GM18861 (cell line): ENCODE data around the gene BPGM.

Experiments used
- ATAC-seq: cut with Tn5 transposase; IDR thresholded peaks from one replicate; pipeline ENCODE4 v1.9.1; 2021; ENCODE audit not compliant: unreplicated experiment

Gene BPGM

GRCh38 chr7:134694767-134695166 is 48.1 kb downstream of the BPGM start:
- ATAC-seq, result no peak

GRCh38 chr7:134695321-134695860 is 48.7 kb downstream of the BPGM start:
- no peak for ATAC-seq

GRCh38 chr7:134696261-134696660 is 49.6 kb downstream of the BPGM start:
- ATAC-seq, result no peak

- no peak for ATAC-seq
Observed at GRCh38 chr7:134697205-134697886, 50.7 kb downstream of the BPGM start.

GRCh38 chr7:134698481-134698880 is 51.8 kb downstream of the BPGM start:
- ATAC-seq, result no peak

- no peak for ATAC-seq
Observed at GRCh38 chr7:134699021-134699818, 52.6 kb downstream of the BPGM start.

GRCh38 chr7:134699899-134700298 is 53.2 kb downstream of the BPGM start:
- ATAC-seq, result no peak

- peak; percentile 48 for ATAC-seq
Observed at GRCh38 chr7:134701272-134701671, 54.6 kb downstream of the BPGM start.

GRCh38 chr7:134702366-134703240 is 56.0 kb downstream of the BPGM start:
- ATAC-seq, result no peak

GRCh38 chr7:134703241-134703594 is 56.6 kb downstream of the BPGM start:
- no peak for ATAC-seq

- no peak for ATAC-seq
Observed at GRCh38 chr7:134703782-134704181, 57.1 kb downstream of the BPGM start.

- no peak for ATAC-seq
Observed at GRCh38 chr7:134704827-134705226, 58.2 kb downstream of the BPGM start.

GRCh38 chr7:134705716-134706115 is 59.1 kb downstream of the BPGM start:
- ATAC-seq, result no peak

- ATAC-seq, result no peak
Observed at GRCh38 chr7:134706468-134706867, 59.8 kb downstream of the BPGM start.

- no peak for ATAC-seq
Observed at GRCh38 chr7:134707663-134708378, 61.2 kb downstream of the BPGM start.

GRCh38 chr7:134708692-134709091 is 62.0 kb downstream of the BPGM start:
- no peak for ATAC-seq

- ATAC-seq, result no peak
Observed at GRCh38 chr7:134709197-134709596, 62.5 kb downstream of the BPGM start.

- ATAC-seq, result no peak
Observed at GRCh38 chr7:134710511-134710853, 63.8 kb downstream of the BPGM start.

GRCh38 chr7:134710854-134711624 is 64.4 kb downstream of the BPGM start:
- ATAC-seq, result no peak

- ATAC-seq, result no peak
Observed at GRCh38 chr7:134712196-134712595, 65.5 kb downstream of the BPGM start.
